Measurements from ENCODE around the gene GTF3C5. TPM values are rescaled to one million over a fixed set of nuclear protein-coding genes. Genes with fewer than 3 reads are reported as not detected.
A peak's percentile ranks its signal among the peaks of the same experiment; 100 is the strongest.

GTF3C5 gene
- polyA plus RNA-seq, 1 donor from 2014 or later: 103 TPM

DNA sequence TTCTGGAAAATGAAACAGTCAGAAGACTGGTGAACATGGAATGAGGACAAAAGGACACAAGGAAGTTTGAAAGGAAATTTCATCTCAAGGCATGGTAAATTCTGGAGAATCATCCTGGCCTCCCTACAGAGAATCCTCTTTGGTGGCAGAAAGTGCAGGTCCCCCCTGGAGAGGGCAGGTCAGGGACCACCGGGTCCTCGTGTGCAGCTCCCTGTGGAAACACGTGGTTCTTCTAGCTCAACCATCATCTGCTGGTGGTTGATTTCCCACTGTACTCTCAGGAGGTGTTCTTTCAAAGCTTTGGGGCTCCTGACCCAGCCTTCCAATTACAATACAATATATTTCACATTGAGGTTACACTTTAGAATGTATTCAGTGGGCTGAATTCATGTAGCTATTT is 2.6 kb upstream of the GTF3C5 start:
- Histone ChIP-seq H3K4me3 (ENCODE audit: low read length) (no peak overlapping the region), H4K20me1 (ENCODE audit: insufficient read depth) (no peaks in the 10 kb centered on the region), H3K27ac (ENCODE audit: low read length) (no peak overlapping the region), H3K79me2 (replicated peaks; ENCODE audit: insufficient read depth, low read length) (peaks cover 22% of the 10 kb centered on the region), H3K9me2 (ENCODE audit: insufficient read depth, low read length) (no peaks in the 10 kb centered on the region), H3K9me3 (ENCODE audit: low read length) (no peaks in the 10 kb centered on the region), H3K4me2 (ENCODE audit: low read length) (no peak overlapping the region), H3K27me3 (ENCODE audit: insufficient read depth, low read depth, low read length) (no peaks in the 10 kb centered on the region), H3K9ac (ENCODE audit: low read length) (no peak overlapping the region), H3K36me3 (ENCODE audit: insufficient read depth, low read length) (no peaks in the 10 kb centered on the region), H3F3A (ENCODE audit: insufficient read depth, low read length, poor library complexity, severe bottlenecking) (no peaks in the 10 kb centered on the region), H2AFZ (ENCODE audit: low read depth, low read length) (no peak overlapping the region)
- TF ChIP-seq EP300 (conservative IDR thresholded peaks at IDR 0.05; ENCODE audit: poor library complexity, severe bottlenecking) (no peak), TAF1 (IDR thresholded peaks at IDR 0.05; ENCODE audit: low read depth) (no peak), MXI1 (conservative IDR thresholded peaks at IDR 0.05; ENCODE audit: poor library complexity, severe bottlenecking) (no peak), RAD21 (conservative IDR thresholded peaks at IDR 0.05) (no peak), POLR2AphosphoS5 (IDR thresholded peaks at IDR 0.05) (no peak), SMC3 (conservative IDR thresholded peaks at IDR 0.05; ENCODE audit: poor library complexity) (no peak), EZH2 (IDR thresholded peaks at IDR 0.05; ENCODE audit: borderline replicate concordance, insufficient read depth, low read length, poor library complexity, severe bottlenecking) (no peak)
- TF ChIP-seq, protein P1, sequence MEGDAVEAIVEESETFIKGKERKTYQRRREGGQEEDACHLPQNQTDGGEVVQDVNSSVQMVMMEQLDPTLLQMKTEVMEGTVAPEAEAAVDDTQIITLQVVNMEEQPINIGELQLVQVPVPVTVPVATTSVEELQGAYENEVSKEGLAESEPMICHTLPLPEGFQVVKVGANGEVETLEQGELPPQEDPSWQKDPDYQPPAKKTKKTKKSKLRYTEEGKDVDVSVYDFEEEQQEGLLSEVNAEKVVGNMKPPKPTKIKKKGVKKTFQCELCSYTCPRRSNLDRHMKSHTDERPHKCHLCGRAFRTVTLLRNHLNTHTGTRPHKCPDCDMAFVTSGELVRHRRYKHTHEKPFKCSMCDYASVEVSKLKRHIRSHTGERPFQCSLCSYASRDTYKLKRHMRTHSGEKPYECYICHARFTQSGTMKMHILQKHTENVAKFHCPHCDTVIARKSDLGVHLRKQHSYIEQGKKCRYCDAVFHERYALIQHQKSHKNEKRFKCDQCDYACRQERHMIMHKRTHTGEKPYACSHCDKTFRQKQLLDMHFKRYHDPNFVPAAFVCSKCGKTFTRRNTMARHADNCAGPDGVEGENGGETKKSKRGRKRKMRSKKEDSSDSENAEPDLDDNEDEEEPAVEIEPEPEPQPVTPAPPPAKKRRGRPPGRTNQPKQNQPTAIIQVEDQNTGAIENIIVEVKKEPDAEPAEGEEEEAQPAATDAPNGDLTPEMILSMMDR (IDR thresholded peaks at IDR 0.05; ENCODE audit: poor library complexity, severe bottlenecking): no peak
- TF ChIP-seq, protein P2, sequence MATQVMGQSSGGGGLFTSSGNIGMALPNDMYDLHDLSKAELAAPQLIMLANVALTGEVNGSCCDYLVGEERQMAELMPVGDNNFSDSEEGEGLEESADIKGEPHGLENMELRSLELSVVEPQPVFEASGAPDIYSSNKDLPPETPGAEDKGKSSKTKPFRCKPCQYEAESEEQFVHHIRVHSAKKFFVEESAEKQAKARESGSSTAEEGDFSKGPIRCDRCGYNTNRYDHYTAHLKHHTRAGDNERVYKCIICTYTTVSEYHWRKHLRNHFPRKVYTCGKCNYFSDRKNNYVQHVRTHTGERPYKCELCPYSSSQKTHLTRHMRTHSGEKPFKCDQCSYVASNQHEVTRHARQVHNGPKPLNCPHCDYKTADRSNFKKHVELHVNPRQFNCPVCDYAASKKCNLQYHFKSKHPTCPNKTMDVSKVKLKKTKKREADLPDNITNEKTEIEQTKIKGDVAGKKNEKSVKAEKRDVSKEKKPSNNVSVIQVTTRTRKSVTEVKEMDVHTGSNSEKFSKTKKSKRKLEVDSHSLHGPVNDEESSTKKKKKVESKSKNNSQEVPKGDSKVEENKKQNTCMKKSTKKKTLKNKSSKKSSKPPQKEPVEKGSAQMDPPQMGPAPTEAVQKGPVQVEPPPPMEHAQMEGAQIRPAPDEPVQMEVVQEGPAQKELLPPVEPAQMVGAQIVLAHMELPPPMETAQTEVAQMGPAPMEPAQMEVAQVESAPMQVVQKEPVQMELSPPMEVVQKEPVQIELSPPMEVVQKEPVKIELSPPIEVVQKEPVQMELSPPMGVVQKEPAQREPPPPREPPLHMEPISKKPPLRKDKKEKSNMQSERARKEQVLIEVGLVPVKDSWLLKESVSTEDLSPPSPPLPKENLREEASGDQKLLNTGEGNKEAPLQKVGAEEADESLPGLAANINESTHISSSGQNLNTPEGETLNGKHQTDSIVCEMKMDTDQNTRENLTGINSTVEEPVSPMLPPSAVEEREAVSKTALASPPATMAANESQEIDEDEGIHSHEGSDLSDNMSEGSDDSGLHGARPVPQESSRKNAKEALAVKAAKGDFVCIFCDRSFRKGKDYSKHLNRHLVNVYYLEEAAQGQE (IDR thresholded peaks at IDR 0.05; ENCODE audit: borderline replicate concordance): no peak

DNA sequence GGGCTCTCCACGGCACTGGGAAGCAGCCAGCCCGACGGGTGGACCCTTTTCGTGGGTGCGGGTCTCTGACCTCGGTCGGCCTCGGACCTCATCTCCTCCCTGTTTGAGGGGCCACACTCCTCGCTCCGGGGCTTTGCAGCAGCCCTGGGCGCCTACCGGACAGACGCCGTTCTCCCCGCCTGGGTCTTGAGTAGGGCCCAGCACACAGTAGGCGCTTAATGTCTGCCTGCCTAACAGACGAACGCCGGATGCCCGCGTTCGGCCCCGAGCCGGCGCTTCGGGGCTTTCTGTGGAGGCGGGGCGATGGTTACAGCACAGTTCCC is 842 bp upstream of the GTF3C5 start:
- Histone ChIP-seq H3F3A (ENCODE audit: insufficient read depth, low read length, poor library complexity, severe bottlenecking) (no peaks in the 10 kb centered on the region), H3K9me2 (ENCODE audit: insufficient read depth, low read length) (no peaks in the 10 kb centered on the region), H3K27ac (ENCODE audit: low read length) (peak overlapping the region; percentile 85), H2AFZ (ENCODE audit: low read depth, low read length) (peak overlapping the region; percentile 93), H3K4me3 (ENCODE audit: low read length) (peak overlapping the region; percentile 86), H3K79me2 (replicated peaks; ENCODE audit: insufficient read depth, low read length) (peaks cover 40% of the 10 kb centered on the region), H3K27me3 (ENCODE audit: insufficient read depth, low read depth, low read length) (no peaks in the 10 kb centered on the region), H3K9me3 (ENCODE audit: low read length) (no peaks in the 10 kb centered on the region), H3K4me2 (ENCODE audit: low read length) (peak overlapping the region; percentile 51), H3K36me3 (ENCODE audit: insufficient read depth, low read length) (no peaks in the 10 kb centered on the region), H3K9ac (ENCODE audit: low read length) (peak overlapping the region; percentile 91), H4K20me1 (ENCODE audit: insufficient read depth) (no peaks in the 10 kb centered on the region)
- TF ChIP-seq, protein P1 (IDR thresholded peaks at IDR 0.05; ENCODE audit: poor library complexity, severe bottlenecking): no peak
- no peak for TF ChIP-seq EZH2 (IDR thresholded peaks at IDR 0.05; ENCODE audit: borderline replicate concordance, insufficient read depth, low read length, poor library complexity, severe bottlenecking)
- no peak for TF ChIP-seq MXI1 (conservative IDR thresholded peaks at IDR 0.05; ENCODE audit: poor library complexity, severe bottlenecking)
- TF ChIP-seq, protein P2 (IDR thresholded peaks at IDR 0.05; ENCODE audit: borderline replicate concordance): no peak

All from neural cell (in vitro differentiated cells).